ENCODE data around the gene RIT1.

RIT1 gene, protein sequence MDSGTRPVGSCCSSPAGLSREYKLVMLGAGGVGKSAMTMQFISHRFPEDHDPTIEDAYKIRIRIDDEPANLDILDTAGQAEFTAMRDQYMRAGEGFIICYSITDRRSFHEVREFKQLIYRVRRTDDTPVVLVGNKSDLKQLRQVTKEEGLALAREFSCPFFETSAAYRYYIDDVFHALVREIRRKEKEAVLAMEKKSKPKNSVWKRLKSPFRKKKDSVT

DNA sequence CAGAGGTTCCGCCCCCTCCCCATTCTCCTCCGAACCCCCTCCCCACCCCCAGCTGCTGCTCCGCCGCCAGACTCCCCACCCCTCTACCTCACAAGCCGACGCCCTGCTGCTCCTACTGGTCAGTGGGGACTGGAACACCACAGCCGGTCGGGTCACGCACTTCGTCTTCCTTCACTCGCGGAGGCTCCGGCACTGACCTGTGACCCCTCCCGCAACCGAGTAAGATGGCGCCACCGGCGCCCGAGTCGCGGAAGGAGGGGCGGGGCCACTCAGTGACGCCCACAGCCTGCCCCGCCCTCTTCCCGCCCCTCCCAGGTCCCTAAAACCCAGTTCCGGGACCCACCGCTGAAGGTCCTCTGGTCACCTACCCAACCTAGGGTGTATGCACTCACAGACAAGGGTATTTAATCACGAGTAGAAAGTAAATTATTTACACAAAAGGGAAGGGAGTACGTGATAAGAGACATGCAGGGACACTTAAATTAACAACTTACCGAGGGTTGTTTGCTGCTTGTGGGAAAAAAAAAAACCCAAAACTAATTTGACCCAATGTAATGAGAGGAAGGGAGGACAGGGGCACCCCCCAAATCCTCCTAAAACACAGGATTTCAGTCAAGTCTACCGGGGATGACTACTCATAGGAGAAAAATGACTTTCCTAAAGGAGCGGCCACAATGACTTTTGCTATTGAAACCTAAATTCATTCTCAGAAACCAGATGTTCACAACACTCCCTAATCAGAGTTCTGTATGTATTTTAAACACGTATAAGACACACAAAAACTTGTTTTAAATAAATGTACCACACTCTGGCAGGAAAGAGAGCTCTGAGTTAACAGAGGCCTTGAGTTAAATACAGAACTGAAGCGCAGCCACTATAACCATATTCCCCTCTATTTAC is at the start of gene RIT1:
RIT1 (minus strand) TSS at position 194 of the 900 bp plus-strand sequence. CDS start 588 bp downstream, outside the sequence.
- peak; percentile 53 for DNase-seq (ENCODE audit: low read depth)

DNA sequence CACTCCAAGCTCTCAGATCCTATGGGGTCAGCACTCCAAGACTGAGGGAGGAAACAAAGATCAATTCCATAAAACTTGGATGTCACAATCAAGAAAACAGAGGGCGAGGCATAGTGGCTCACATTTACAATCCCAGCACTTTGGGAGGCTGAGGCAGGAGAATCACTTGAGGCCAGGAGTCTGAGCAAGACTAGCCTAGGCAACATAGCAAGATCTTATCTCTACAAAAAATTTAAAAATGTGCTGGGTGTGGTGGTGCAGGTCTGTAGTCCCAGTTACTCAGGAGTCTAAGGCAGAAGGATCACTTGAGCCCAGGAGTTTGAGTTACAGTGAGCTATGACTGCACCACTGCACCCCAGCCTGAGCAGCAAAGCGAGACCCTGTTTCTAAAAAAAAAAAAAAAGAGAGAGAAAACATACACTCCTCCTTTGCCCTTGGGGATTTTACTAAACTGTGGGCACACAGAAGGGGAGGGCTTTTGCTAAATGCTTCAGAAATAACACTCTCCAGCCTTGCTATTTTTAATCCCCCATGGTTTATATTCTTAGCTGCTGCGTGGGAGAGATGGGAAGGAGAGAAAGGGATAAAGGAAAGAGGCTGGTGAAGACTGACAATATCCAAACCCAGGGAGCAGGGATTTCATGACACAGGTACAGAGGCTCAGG is 49.1 kb upstream of the RIT1 start:
- DNase-seq (ENCODE audit: low read depth), result no peak

DNA sequence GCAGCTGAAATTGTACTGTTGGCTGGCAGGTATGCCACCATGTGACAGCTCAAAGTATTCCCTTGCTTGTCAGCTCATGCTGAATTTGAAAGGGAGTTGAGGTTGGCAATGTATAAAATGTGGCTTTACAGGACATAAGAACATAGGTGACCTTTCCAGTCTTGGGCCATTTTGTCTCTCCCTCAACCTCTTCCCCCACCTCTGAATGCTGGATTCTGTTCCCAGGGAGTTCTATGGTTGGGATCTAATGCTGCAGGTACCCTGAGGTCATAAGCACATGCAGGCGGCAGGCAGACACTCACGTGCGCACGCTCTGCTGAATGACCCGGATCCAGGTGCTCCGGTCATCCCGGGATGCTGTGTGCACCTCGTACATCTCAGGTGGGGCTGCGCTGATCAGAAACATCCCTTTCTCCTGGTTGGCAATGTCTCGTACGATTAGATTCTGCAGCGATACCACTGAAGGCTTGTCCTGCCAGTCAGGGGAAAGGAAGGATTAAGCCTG is 46.3 kb upstream of the RIT1 start:
- DNase-seq (ENCODE audit: low read depth), result no peak

DNA sequence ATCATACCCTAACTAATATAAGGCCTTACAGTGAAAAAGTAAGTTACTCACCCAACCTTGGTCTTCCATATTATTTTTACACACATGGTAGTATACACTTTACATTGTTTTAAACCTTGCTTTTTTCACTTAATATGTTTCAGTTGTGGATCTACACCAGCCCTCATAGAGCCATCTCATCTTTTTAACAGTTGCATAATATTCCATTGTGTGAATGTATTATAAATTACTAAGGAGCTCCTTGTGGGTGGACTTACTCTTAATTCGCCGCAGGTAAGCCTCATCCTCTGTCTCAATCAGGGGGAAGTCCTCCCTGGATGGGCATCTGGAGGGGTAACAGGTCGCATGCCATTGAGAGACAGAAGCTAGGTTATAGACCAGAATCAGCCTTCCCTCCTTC is 43.5 kb upstream of the RIT1 start:
- no peak for DNase-seq (ENCODE audit: low read depth)

GRCh38 chr1:155952505-155952890 is 41.3 kb upstream of the RIT1 start:
- DNase-seq (ENCODE audit: low read depth), result no peak

GRCh38 chr1:155951753-155952504 is 40.8 kb upstream of the RIT1 start:
- no peak for DNase-seq (ENCODE audit: low read depth)

- no peak for DNase-seq (ENCODE audit: low read depth)
These were observed 39.7 kb upstream of the RIT1 start for GRCh38 chr1:155950829-155951228.

- DNase-seq (ENCODE audit: low read depth), result no peak
These were observed 36.6 kb upstream of the RIT1 start for GRCh38 chr1:155947741-155948140.

DNA sequence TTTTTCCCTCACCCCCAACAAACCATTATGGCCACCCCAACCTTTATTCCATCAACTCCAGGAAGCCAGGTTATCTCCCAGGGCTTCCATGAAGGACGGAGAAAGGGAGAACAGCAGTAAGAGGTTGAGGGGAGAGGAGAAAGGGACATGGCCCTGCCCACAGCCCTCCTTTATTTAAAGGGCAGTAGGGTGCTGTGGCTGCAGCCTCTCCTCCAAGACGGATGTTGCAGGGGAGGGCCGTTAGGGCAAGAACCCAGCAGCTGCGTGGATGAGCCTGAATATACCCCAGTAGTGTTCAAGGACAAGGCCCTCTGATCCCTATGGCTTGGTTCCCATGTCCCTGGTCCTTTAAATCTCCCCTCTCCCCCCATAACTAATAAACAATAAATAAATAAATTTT is 36.1 kb upstream of the RIT1 start:
- no peak for DNase-seq (ENCODE audit: low read depth)

DNA sequence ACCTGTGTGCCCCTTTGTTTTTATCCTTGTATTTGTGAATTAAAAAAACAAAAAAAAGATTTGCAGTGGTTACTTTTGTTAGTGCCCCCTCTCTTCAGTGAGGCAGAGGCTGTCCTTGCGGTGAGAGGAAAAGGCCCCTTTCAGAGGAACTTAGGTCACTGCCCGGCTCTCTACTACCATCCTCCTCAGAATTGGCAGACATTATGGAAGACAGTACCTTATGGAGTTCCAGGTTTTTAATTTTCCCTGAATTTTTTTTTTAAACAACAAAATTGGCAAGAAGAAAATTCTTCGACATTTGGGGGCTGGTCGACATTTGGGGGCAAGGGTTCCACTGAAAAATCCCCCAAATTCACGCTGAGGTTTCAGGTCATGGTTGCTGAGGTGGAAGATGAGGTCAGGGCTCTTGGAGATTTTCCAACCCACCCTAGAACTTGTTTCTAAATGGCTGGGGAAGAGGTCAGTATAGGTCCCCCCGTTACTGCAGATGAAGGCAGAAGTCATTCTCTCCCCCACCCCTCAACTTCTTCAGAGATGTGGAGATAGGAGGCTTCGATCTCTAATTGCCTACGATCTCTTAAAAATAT is 35.6 kb upstream of the RIT1 start:
- no peak for DNase-seq (ENCODE audit: low read depth)

GRCh38 chr1:155944444-155944799 is 33.3 kb upstream of the RIT1 start:
- DNase-seq (ENCODE audit: low read depth), result no peak

- no peak for DNase-seq (ENCODE audit: low read depth)
These were observed 31.5 kb upstream of the RIT1 start for GRCh38 chr1:155942578-155943141.

GRCh38 chr1:155941845-155942531 is 30.8 kb upstream of the RIT1 start:
- no peak for DNase-seq (ENCODE audit: low read depth)

DNA sequence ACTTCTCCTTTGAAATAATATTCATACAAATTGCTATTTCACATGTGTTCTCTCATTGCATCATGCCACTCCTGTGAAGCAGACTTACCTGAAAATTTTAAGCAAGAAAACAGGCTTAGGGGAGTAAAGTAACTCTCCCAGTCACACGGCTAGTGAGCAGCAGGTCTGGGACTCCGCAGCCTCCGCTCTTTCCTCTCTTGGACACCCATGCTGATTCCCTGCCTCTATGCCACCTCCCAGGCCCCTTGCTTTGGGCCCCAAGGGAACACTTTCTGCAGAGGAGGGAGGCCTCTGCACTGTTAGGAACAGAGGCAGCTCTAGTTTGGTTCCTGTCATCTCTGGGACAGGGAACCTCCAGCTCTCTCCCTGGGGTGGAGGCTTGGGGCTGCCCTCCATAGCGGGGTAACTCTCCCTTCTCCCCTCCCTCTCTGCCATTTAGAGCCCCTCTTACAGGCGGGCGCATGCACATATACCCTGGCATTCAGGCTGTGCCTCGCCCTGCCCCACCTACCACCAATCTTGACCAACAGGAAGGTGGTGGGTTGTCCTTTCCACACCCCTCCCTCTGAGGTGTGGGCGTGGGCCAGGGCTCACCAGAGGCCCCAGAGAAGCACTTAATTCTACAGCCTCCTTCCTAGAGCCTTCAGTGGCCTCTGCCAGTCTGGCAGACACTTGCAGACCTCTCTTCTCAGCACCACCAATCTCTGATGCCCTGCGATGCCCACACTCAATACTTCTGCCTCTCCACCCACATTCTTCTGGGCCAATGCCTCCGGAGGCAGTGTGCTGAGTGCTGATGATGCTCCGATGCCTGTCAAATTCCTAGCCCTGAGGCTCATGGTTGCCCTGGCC is 30.1 kb upstream of the RIT1 start, which contains the start of gene RXFP4:
RXFP4 (plus strand) TSS at position 646 of the 852 bp plus-strand sequence; CDS start at position 718, 72 bp downstream.
- DNase-seq (ENCODE audit: low read depth), result no peak

GRCh38 chr1:155940482-155940992 is 29.4 kb upstream of the RIT1 start:
- no peak for DNase-seq (ENCODE audit: low read depth)

DNA sequence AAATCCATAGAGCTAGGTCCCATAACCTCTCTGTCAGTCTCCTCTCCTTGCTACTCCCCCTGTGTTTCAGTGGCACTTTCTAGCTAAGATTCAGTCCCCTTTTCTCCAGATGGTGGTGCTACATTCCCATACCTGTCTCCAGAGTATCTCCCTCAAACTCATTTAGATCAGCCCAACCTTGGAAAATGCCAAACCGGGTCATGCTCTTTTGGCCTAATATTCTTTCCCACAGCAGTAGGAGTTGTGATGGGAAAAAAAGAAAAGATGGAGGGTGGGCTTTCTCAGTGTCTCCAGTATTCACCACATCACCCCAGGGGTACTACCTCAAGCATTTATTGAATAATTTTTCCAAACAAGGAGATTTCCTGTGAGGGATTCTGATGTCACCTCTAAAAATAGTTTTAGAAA is 27.1 kb upstream of the RIT1 start:
- peak; percentile 61 for DNase-seq (ENCODE audit: low read depth)

- DNase-seq (ENCODE audit: low read depth), result no peak
These were observed 23.9 kb upstream of the RIT1 start for GRCh38 chr1:155934936-155935590.

DNA sequence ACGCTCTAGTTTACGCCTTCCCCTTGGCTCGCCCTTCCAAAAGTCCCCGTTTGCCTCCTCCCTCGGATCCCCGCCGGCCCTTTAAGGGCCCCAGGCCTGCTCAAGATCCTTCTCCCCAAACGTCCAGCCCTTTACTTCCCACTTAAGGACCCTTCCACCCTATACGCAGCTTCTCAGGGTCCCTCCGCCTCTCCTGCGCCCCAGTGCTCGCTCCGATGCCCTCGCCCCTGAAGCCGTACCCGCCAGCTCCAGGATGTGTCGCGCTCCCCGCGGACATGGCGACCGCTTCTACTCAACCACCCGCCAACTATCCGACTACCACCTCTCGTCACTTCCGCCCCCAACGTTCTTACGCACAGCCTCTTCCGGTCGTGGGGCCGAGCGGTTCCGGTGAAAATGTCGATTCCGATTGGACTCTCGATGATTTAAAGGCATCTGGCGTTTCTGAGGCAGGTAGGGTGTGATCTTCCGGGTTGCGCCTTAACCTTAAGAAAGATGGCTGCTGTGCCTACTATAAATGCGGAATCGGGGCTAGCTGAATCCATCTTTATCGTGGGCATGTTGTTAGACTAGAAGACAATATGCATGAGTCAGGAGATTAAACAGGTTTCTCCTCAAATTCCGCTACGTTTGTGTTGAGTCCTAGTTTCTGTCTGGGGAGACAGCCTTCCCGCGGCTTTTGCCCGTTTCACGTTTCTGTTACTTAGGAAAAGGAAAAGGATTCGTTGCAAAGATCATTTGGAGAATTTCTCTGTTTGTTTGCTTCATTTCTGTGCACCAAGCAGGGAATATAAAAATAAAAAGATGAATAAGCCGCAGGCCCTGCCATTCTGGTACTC is 23.2 kb upstream of the RIT1 start, which contains the start of gene KHDC4:
KHDC4 (minus strand) TSS at position 317 of the 839 bp plus-strand sequence; CDS start at position 277, 40 bp downstream.
- peak; percentile 98 for DNase-seq (ENCODE audit: low read depth)
